ENCODE data around the gene RGS19.
"Not testable (repeated sequence)": the region's sequence is repeated elsewhere in the genome, so short reads cannot be mapped to it uniquely, and the experiment has no call there.

The RGS19 gene

GRCh38 chr20:64079273-64080012 is at the start of gene RGS19:
TSS of gene RGS19 (minus strand) at chr20:64079518. CDS start at chr20:64076886, 2,632 bp downstream.
- no peak for DNase-seq (ENCODE audit: low read depth)
- H3K4me3 ChIP-seq (ENCODE audit: control insufficient read depth, low read depth, low read length) = peak within 1 kb of the TSS; percentile 89

GRCh38 chr20:64123517-64123916 is 44.2 kb upstream of the RGS19 start:
- not testable (repeated sequence) for H3K4me3 ChIP-seq (ENCODE audit: control insufficient read depth, low read depth, low read length)

More at GRCh38 chr20:64079273-64080012, at the start of gene RGS19:
- TF ChIP-seq CTCF (IDR thresholded peaks at IDR 0.05; ENCODE audit: control insufficient read depth, insufficient read depth, low read depth, low read length, missing control alignments) = no peak

GRCh38 chr20:64122927-64123326 is 43.6 kb upstream of the RGS19 start:
- H3K4me3 ChIP-seq (ENCODE audit: control insufficient read depth, low read depth, low read length); DNase-seq (ENCODE audit: low read depth): not testable (repeated sequence)

More at GRCh38 chr20:64123517-64123916, 44.2 kb upstream of the RGS19 start:
- not testable (repeated sequence) for DNase-seq (ENCODE audit: low read depth)

- TF ChIP-seq CTCF (IDR thresholded peaks at IDR 0.05; ENCODE audit: control insufficient read depth, insufficient read depth, low read depth, low read length, missing control alignments) = no peak
- DNase-seq (ENCODE audit: low read depth) = no peak
- H3K4me3 ChIP-seq (ENCODE audit: control insufficient read depth, low read depth, low read length) = no peak overlapping the region
Observed at GRCh38 chr20:64121586-64121985, 42.3 kb upstream of the RGS19 start.

GRCh38 chr20:64119681-64120341 is 40.5 kb upstream of the RGS19 start:
- DNase-seq (ENCODE audit: low read depth) = no peak
- H3K4me3 ChIP-seq (ENCODE audit: control insufficient read depth, low read depth, low read length) = no peak overlapping the region
- no peak for TF ChIP-seq CTCF (IDR thresholded peaks at IDR 0.05; ENCODE audit: control insufficient read depth, insufficient read depth, low read depth, low read length, missing control alignments)

- no peak for TF ChIP-seq CTCF (IDR thresholded peaks at IDR 0.05; ENCODE audit: control insufficient read depth, insufficient read depth, low read depth, low read length, missing control alignments)
- no peak overlapping the region for H3K4me3 ChIP-seq (ENCODE audit: control insufficient read depth, low read depth, low read length)
- no peak for DNase-seq (ENCODE audit: low read depth)
Observed at GRCh38 chr20:64119301-64119680, 40.0 kb upstream of the RGS19 start.

GRCh38 chr20:64117432-64117777 is 38.1 kb upstream of the RGS19 start:
- not testable (repeated sequence) for DNase-seq (ENCODE audit: low read depth); H3K4me3 ChIP-seq (ENCODE audit: control insufficient read depth, low read depth, low read length)

GRCh38 chr20:64116541-64117431 is 37.5 kb upstream of the RGS19 start:
- H3K4me3 ChIP-seq (ENCODE audit: control insufficient read depth, low read depth, low read length) = no peak overlapping the region
- TF ChIP-seq CTCF (IDR thresholded peaks at IDR 0.05; ENCODE audit: control insufficient read depth, insufficient read depth, low read depth, low read length, missing control alignments) = no peak

More at GRCh38 chr20:64116541-64117431, 37.5 kb upstream of the RGS19 start:
- no peak for DNase-seq (ENCODE audit: low read depth)

Measured in AG09309 (cell line).